Panc1 (cell line): Measurements from ENCODE around the gene RS1. TPM values are rescaled to one million over a fixed set of nuclear protein-coding genes. Genes with fewer than 3 reads are reported as not detected.

ENCODE experiments used
- ATAC-seq: fragments of 200-7000 bp; cut with Tn5 transposase; 2 replicates; pipeline ENCODE4 v1.9.1; 2020; ENCODE audit warnings: mild to moderate bottlenecking, moderate library complexity
- BruUV-seq: library from RNA; stranded (reverse); fragments of 400-500 nt; replicated peaks from 2 replicates; lab custom pipeline; 2021; lab: Mats Ljungman, UMichigan
- CTCF ChIA-PET: fragments of 300-600 bp; sonication (Branson Sonifier 250); formaldehyde crosslinking; loops from one replicate; lab custom pipeline; 2022; ENCODE audit warnings: antibody characterized with exemption; lab: Charles Lee
- POLR2A ChIA-PET: fragments of 300-600 bp; sonication (Branson Sonifier 250); formaldehyde crosslinking; loops from one replicate; lab custom pipeline; 2022; ENCODE audit warnings: antibody characterized with exemption; lab: Charles Lee
- DNase-seq: peaks from one replicate; pipeline ENCODE4 v3.0.0-alpha.2; 2010; ENCODE audit warnings: low read depth, low spot score
- H3K27ac ChIP-seq: 2 replicates; pipeline ENCODE4 v1.5.1; 2011; ENCODE audit warnings: mild to moderate bottlenecking, low read length, inconsistent platforms
- H3K27me3 ChIP-seq: fragments of 200-500 bp; sonication (Bioruptor generic); 2 replicates; pipeline ENCODE4 v1.6.0; 2014; ENCODE audit warnings: low read length, inconsistent platforms; ENCODE audit not compliant: control insufficient read depth, insufficient read depth
- H3K36me3 ChIP-seq: fragments of 200-500 bp; sonication (Bioruptor generic); 2 replicates; pipeline ENCODE4 v1.5.1; 2014; ENCODE audit warnings: inconsistent platforms, mild to moderate bottlenecking, low read length, moderate library complexity; ENCODE audit not compliant: control insufficient read depth, insufficient read depth
- H3K4me1 ChIP-seq: 2 replicates; pipeline ENCODE4 v1.5.1; 2011; ENCODE audit warnings: inconsistent platforms, mild to moderate bottlenecking, low read length, moderate library complexity; ENCODE audit not compliant: control insufficient read depth, insufficient read depth
- H3K4me3 ChIP-seq, 2 experiments: 2 replicates each; pipeline ENCODE4 v1.5.1; 2011 to 2012; ENCODE audit warnings: low read depth in 2 of 2, low read length in 2 of 2, mild to moderate bottlenecking in 2 of 2, inconsistent platforms in 1 of 2, moderate library complexity in 1 of 2
- H3K9me3 ChIP-seq: fragments of 200-500 bp; sonication (Bioruptor generic); 2 replicates; pipeline ENCODE4 v1.5.1; 2014; ENCODE audit warnings: low read depth, mild to moderate bottlenecking, inconsistent platforms, low read length, moderate library complexity; ENCODE audit not compliant: control insufficient read depth, insufficient read depth
- CTCF ChIP-seq: fragments of 450-650 bp; IDR thresholded peaks from 2 replicates; pipeline ENCODE4 v1.5.1; 2017; ENCODE audit warnings: mild to moderate bottlenecking
- POLR2AphosphoS5 ChIP-seq: IDR thresholded peaks from 2 replicates; pipeline ENCODE4 v1.6.1; 2012; ENCODE audit warnings: mild to moderate bottlenecking, low read depth, low read length, moderate library complexity
- REST ChIP-seq, 2 experiments: IDR thresholded peaks; 2 replicates each; pipeline ENCODE4 v1.6.1; 2011 to 2012; ENCODE audit warnings: low read depth in 2 of 2, control low read depth in 1 of 2, low read length in 1 of 2, mild to moderate bottlenecking in 1 of 2, moderate library complexity in 1 of 2; ENCODE audit not compliant: insufficient read depth in 1 of 2
- SIN3A ChIP-seq: IDR thresholded peaks from 2 replicates; pipeline ENCODE4 v1.6.1; 2012; ENCODE audit warnings: low read depth, mild to moderate bottlenecking, low read length, moderate library complexity, borderline replicate concordance; ENCODE audit not compliant: insufficient read depth
- TCF7L2 ChIP-seq: IDR thresholded peaks from 2 replicates; pipeline ENCODE4 v1.6.1; 2011; ENCODE audit warnings: mild to moderate bottlenecking, low read depth, low read length, inconsistent platforms
- in situ Hi-C: cut with HindIII; loops from 2 replicates; pipeline ENCODE4 v1.10.0; 2016; ENCODE audit warnings: low sequenced_read_pairs, low pct_unique_long_range_greater_than_20kb
- intact Hi-C: fragments of 100-400 bp; cut with micrococcal nuclease; formaldehyde crosslinking; loops from one replicate; pipeline ENCODE4 v1.10.0; 2022; ENCODE audit not compliant: unreplicated experiment
- total RNA-seq: library from RNA; stranded (reverse); gene quantifications from one replicate; pipeline ENCODE4 v1.2.1, GENCODE V29; 2021; ENCODE audit not compliant: unreplicated experiment

The RS1 gene
- total RNA-seq, 1 experiment from 2014 or later: not detected

- Histone ChIP-seq H3K36me3 (no peaks in the 10 kb centered on the region), H3K4me3 (no peak overlapping the region), H3K9me3 (no peaks in the 10 kb centered on the region), H3K27me3 (no peaks in the 10 kb centered on the region), H3K4me1 (no peaks in the 10 kb centered on the region), H3K27ac (no peak overlapping the region)
- CTCF ChIA-PET: no interaction called here
- DNase-seq: no peak
- TF ChIP-seq REST (IDR thresholded peaks at IDR 0.05; ENCODE audit: insufficient read depth in 1 of 2, low read depth in 2 of 2, low read length in 1 of 2): no peak
- TF ChIP-seq TCF7L2: no peak
- no peak for TF ChIP-seq POLR2AphosphoS5
- TF ChIP-seq SIN3A: no peak
- no peak for TF ChIP-seq CTCF
- in situ Hi-C loops (no loop called here), intact Hi-C loops (no loop called here)
- POLR2A ChIA-PET: no interaction called here
- BruUV-seq: no TSS peak
- ATAC-seq: no peak
These were observed 5.3 kb downstream of the RS1 start for GRCh38 chrX:18666614-18667013.

DNA sequence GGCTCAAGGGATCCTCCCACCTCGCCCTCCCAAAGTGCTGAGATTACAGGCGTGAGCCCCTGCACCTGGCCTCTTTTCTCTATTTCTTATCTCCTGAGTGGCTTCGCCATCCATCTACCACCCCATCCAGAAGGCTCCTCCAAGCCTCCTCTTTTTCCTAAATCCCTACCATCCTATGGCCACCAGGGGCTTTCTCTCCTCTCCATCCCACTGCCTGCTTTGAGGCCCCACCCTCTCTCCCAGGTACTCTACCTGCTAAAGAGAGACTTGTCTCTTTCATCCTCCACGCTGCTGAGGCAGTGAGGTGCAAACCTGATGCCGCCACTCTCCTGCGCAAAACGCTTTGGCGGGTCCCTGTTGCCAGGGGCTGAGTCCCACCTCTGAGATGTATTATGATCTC, 7.0 kb downstream of the RS1 start:
- TF ChIP-seq REST (IDR thresholded peaks at IDR 0.05; ENCODE audit: insufficient read depth in 1 of 2, low read depth in 2 of 2, low read length in 1 of 2): no peak
- TF ChIP-seq POLR2AphosphoS5: no peak
- TF ChIP-seq TCF7L2: no peak
- TF ChIP-seq CTCF: no peak
- no peak for TF ChIP-seq SIN3A
- CTCF ChIA-PET: no interaction called here
- Histone ChIP-seq H3K27ac (no peak overlapping the region), H3K9me3 (no peaks in the 10 kb centered on the region), H3K27me3 (no peaks in the 10 kb centered on the region), H3K4me3 (no peak overlapping the region), H3K36me3 (no peaks in the 10 kb centered on the region), H3K4me1 (no peaks in the 10 kb centered on the region)
- DNase-seq (no peak), ATAC-seq (no peak)
- BruUV-seq: no TSS peak
- POLR2A ChIA-PET: no interaction called here
- in situ Hi-C loops (no loop called here), intact Hi-C loops (no loop called here)
